Measurements from ENCODE around the gene ANKRD40.

The ANKRD40 gene, protein sequence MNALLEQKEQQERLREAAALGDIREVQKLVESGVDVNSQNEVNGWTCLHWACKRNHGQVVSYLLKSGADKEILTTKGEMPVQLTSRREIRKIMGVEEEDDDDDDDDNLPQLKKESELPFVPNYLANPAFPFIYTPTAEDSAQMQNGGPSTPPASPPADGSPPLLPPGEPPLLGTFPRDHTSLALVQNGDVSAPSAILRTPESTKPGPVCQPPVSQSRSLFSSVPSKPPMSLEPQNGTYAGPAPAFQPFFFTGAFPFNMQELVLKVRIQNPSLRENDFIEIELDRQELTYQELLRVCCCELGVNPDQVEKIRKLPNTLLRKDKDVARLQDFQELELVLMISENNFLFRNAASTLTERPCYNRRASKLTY

DNA sequence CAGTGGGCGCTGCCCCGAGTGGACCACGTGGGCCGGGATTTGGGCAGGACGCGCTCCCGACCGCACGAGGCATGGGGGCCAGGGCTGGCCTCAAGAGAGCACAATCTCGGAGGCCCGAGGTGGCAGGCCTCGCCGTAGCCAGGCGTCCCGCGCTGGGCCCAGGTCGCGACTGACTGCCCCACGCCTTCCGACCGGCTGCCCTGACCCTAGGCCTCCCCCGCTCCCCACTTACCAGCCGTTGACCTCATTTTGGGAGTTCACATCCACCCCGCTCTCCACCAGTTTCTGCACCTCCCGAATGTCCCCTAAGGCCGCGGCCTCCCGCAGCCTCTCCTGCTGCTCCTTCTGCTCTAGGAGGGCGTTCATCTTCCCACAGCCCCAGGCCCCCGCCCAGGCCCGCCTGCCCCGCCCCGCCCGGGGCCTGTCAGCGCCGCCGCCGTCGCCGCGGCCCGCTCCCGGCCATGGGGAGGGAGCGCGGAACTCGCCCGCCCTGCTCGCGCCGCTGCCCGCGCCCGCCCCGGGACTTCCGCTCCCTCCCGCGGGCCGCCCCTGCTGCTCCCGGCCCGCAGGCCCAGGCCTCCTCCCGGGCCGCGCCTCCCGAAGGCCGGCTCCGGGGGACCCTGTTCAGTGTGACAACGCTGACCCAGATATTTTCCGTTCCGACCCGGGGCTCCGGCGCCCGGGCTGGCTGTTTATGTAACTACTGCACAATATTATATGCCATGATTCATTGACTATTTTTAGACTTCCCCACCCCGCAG lies at the start of gene ANKRD40:
TSS of gene ANKRD40 (minus strand) at position 626 of the 761 bp plus-strand sequence. CDS start at position 366, 260 bp downstream.
- peak within 1 kb of the TSS; percentile 52 for H3K4me3 ChIP-seq (ENCODE audit: severe bottlenecking)
- DNase-seq (ENCODE audit: low spot score), result peak; percentile 85
- TF ChIP-seq, protein P1, sequence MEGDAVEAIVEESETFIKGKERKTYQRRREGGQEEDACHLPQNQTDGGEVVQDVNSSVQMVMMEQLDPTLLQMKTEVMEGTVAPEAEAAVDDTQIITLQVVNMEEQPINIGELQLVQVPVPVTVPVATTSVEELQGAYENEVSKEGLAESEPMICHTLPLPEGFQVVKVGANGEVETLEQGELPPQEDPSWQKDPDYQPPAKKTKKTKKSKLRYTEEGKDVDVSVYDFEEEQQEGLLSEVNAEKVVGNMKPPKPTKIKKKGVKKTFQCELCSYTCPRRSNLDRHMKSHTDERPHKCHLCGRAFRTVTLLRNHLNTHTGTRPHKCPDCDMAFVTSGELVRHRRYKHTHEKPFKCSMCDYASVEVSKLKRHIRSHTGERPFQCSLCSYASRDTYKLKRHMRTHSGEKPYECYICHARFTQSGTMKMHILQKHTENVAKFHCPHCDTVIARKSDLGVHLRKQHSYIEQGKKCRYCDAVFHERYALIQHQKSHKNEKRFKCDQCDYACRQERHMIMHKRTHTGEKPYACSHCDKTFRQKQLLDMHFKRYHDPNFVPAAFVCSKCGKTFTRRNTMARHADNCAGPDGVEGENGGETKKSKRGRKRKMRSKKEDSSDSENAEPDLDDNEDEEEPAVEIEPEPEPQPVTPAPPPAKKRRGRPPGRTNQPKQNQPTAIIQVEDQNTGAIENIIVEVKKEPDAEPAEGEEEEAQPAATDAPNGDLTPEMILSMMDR (IDR thresholded peaks at IDR 0.05; ENCODE audit: poor library complexity, severe bottlenecking), result no peak
- ATAC-seq (ENCODE audit: low read depth), result peak; percentile 74
- no peaks in the 10 kb centered on the region for H3K9me3 ChIP-seq (ENCODE audit: severe bottlenecking)
- H3K36me3 ChIP-seq (ENCODE audit: low read depth), result peaks cover 20% of the 10 kb centered on the region
- peaks cover 14% of the 10 kb centered on the region for H3K4me1 ChIP-seq (ENCODE audit: insufficient read depth, poor library complexity, severe bottlenecking)
- peak within 1 kb of the TSS; percentile 85 for H3K27ac ChIP-seq (ENCODE audit: poor library complexity, severe bottlenecking)
- no peaks in the 10 kb centered on the region for H3K27me3 ChIP-seq (ENCODE audit: insufficient read depth, poor library complexity, severe bottlenecking)

DNA sequence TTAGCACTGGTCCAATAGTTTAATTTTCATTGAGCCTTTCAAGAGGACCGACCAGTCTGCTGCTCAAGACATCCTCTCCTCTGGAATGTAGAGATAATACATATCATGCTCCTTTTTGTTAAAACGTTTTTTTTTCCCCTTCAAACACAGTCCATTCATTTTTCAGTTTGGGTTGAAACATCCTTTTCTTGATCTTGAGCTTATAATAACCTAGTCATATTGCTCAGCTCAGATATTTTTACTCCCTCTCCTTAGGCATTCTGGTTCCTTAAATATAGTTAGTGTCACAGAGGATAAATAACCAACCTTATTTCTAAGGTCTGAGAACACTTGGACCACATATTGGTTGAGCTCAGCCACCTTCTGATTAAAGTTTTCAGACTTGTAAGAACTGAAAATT lies 46.8 kb upstream of the ANKRD40 start:
- Histone ChIP-seq H3K9me3 (ENCODE audit: severe bottlenecking) (no peaks in the 10 kb centered on the region), H3K27ac (ENCODE audit: poor library complexity, severe bottlenecking) (no peak overlapping the region), H3K4me3 (ENCODE audit: severe bottlenecking) (no peak overlapping the region), H3K36me3 (ENCODE audit: low read depth) (peaks cover 52% of the 10 kb centered on the region), H3K4me1 (ENCODE audit: insufficient read depth, poor library complexity, severe bottlenecking) (no peaks in the 10 kb centered on the region), H3K27me3 (ENCODE audit: insufficient read depth, poor library complexity, severe bottlenecking) (no peaks in the 10 kb centered on the region)
- TF ChIP-seq, protein P1 (IDR thresholded peaks at IDR 0.05; ENCODE audit: poor library complexity, severe bottlenecking), result no peak
- ATAC-seq (ENCODE audit: low read depth) (no peak), DNase-seq (ENCODE audit: low spot score) (no peak)

DNA sequence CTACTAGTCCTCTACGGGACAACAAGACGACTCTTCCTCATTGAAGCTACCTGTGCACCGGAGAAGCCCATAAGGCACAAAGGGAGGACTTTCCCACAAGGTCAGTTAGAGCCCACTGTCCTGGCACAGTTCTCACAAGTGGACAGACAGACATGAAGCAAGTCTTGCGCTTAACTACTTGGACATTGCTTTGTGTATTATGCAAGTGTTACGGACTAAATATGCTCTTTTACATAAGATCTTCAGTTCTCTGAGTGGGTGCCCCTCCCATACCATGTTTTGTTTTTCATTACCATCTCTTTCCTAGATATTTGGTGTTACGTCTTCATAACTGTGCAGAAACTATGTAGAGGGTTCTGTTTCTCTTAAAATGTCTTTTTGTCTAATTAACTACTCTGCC lies 41.5 kb upstream of the ANKRD40 start:
- H3K27ac ChIP-seq (ENCODE audit: poor library complexity, severe bottlenecking), result no peak overlapping the region
- TF ChIP-seq, protein P1 (IDR thresholded peaks at IDR 0.05; ENCODE audit: poor library complexity, severe bottlenecking), result no peak
- H3K4me1 ChIP-seq (ENCODE audit: insufficient read depth, poor library complexity, severe bottlenecking), result no peaks in the 10 kb centered on the region
- no peaks in the 10 kb centered on the region for H3K27me3 ChIP-seq (ENCODE audit: insufficient read depth, poor library complexity, severe bottlenecking)
- no peaks in the 10 kb centered on the region for H3K9me3 ChIP-seq (ENCODE audit: severe bottlenecking)
- ATAC-seq (ENCODE audit: low read depth) (no peak), DNase-seq (ENCODE audit: low spot score) (no peak)
- H3K36me3 ChIP-seq (ENCODE audit: low read depth), result peaks cover 100% of the 10 kb centered on the region
- H3K4me3 ChIP-seq (ENCODE audit: severe bottlenecking), result no peak overlapping the region

DNA sequence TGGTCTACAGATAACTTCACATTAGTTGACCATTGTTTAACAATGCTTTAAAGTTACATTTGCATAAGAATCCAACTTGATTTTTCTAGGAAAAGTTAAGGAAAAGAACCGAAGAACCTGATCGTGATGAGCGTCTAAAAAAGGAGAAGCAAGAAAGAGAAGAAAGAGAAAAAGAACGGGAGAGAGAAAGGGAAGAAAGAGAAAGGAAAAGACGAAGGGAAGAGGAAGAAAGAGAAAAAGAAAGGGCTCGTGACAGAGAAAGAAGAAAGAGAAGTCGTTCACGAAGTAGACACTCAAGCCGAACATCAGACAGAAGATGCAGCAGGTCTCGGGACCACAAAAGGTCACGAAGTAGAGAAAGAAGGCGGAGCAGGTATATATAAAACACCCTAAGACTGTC lies 37.9 kb upstream of the ANKRD40 start:
- Histone ChIP-seq H3K36me3 (ENCODE audit: low read depth) (peaks cover 100% of the 10 kb centered on the region), H3K27ac (ENCODE audit: poor library complexity, severe bottlenecking) (no peak overlapping the region), H3K4me3 (ENCODE audit: severe bottlenecking) (no peak overlapping the region), H3K27me3 (ENCODE audit: insufficient read depth, poor library complexity, severe bottlenecking) (no peaks in the 10 kb centered on the region), H3K4me1 (ENCODE audit: insufficient read depth, poor library complexity, severe bottlenecking) (no peaks in the 10 kb centered on the region), H3K9me3 (ENCODE audit: severe bottlenecking) (no peaks in the 10 kb centered on the region)
- DNase-seq (ENCODE audit: low spot score), result no peak
- TF ChIP-seq, protein P1 (IDR thresholded peaks at IDR 0.05; ENCODE audit: poor library complexity, severe bottlenecking), result no peak
- no peak for ATAC-seq (ENCODE audit: low read depth)

Data from RWPE2 (cell line).